ENCODE results near the gene THADA.

Gene THADA

GRCh38 chr2:43488737-43489136, 107.1 kb downstream of the THADA start:
- TF ChIP-seq FOXP2 (optimal IDR thresholded peaks at IDR 0.05; ENCODE audit: borderline replicate concordance, extremely low read depth, extremely low read length, insufficient read depth) (no peak), SIN3A (IDR thresholded peaks at IDR 0.05; ENCODE audit: borderline replicate concordance, insufficient read depth, low read length) (no peak), POLR2AphosphoS5 (IDR thresholded peaks at IDR 0.05; ENCODE audit: low read depth, low read length) (no peak), TAF1 (IDR thresholded peaks at IDR 0.05; ENCODE audit: borderline replicate concordance, insufficient read depth, low read length) (no peak), REST (IDR thresholded peaks at IDR 0.05; ENCODE audit: insufficient read depth in 1 of 2, low read depth in 2 of 2, low read length in 2 of 2) (no peak)

GRCh38 chr2:43486603-43487002, 109.2 kb downstream of the THADA start:
- TF ChIP-seq SIN3A (IDR thresholded peaks at IDR 0.05; ENCODE audit: borderline replicate concordance, insufficient read depth, low read length) (no peak), FOXP2 (optimal IDR thresholded peaks at IDR 0.05; ENCODE audit: borderline replicate concordance, extremely low read depth, extremely low read length, insufficient read depth) (no peak), TAF1 (IDR thresholded peaks at IDR 0.05; ENCODE audit: borderline replicate concordance, insufficient read depth, low read length) (no peak), REST (IDR thresholded peaks at IDR 0.05; ENCODE audit: insufficient read depth in 1 of 2, low read depth in 2 of 2, low read length in 2 of 2) (no peak), POLR2AphosphoS5 (IDR thresholded peaks at IDR 0.05; ENCODE audit: low read depth, low read length) (no peak)

GRCh38 chr2:43484323-43484930, 111.4 kb downstream of the THADA start:
- TF ChIP-seq POLR2AphosphoS5 (IDR thresholded peaks at IDR 0.05; ENCODE audit: low read depth, low read length) (no peak), FOXP2 (optimal IDR thresholded peaks at IDR 0.05; ENCODE audit: borderline replicate concordance, extremely low read depth, extremely low read length, insufficient read depth) (no peak), REST (IDR thresholded peaks at IDR 0.05; ENCODE audit: insufficient read depth in 1 of 2, low read depth in 2 of 2, low read length in 2 of 2) (no peak), SIN3A (IDR thresholded peaks at IDR 0.05; ENCODE audit: borderline replicate concordance, insufficient read depth, low read length) (no peak), TAF1 (IDR thresholded peaks at IDR 0.05; ENCODE audit: borderline replicate concordance, insufficient read depth, low read length) (no peak)

GRCh38 chr2:43482961-43483360, 112.9 kb downstream of the THADA start:
- no peak for TF ChIP-seq FOXP2 (optimal IDR thresholded peaks at IDR 0.05; ENCODE audit: borderline replicate concordance, extremely low read depth, extremely low read length, insufficient read depth)
- TF ChIP-seq TAF1 (IDR thresholded peaks at IDR 0.05; ENCODE audit: borderline replicate concordance, insufficient read depth, low read length), result no peak
- TF ChIP-seq POLR2AphosphoS5 (IDR thresholded peaks at IDR 0.05; ENCODE audit: low read depth, low read length), result no peak
- TF ChIP-seq SIN3A (IDR thresholded peaks at IDR 0.05; ENCODE audit: borderline replicate concordance, insufficient read depth, low read length), result no peak
- TF ChIP-seq REST (IDR thresholded peaks at IDR 0.05; ENCODE audit: insufficient read depth in 1 of 2, low read depth in 2 of 2, low read length in 2 of 2), result no peak
